Stimulated activated CD4-positive, alpha-beta T cell treated with anti-CD3 and anti-CD28 coated beads, Interleukin-2, amount 100 ng/mL, for 4 hours (primary cell): ENCODE results near the gene CREB3.
A peak's percentile ranks its signal among the peaks of the same experiment; 100 is the strongest.

Experiments
- DNase-seq: peaks from one replicate; pipeline ENCODE4 v3.0.0-alpha.2; 2020; ENCODE audit warnings: low read depth

CREB3 gene

DNA sequence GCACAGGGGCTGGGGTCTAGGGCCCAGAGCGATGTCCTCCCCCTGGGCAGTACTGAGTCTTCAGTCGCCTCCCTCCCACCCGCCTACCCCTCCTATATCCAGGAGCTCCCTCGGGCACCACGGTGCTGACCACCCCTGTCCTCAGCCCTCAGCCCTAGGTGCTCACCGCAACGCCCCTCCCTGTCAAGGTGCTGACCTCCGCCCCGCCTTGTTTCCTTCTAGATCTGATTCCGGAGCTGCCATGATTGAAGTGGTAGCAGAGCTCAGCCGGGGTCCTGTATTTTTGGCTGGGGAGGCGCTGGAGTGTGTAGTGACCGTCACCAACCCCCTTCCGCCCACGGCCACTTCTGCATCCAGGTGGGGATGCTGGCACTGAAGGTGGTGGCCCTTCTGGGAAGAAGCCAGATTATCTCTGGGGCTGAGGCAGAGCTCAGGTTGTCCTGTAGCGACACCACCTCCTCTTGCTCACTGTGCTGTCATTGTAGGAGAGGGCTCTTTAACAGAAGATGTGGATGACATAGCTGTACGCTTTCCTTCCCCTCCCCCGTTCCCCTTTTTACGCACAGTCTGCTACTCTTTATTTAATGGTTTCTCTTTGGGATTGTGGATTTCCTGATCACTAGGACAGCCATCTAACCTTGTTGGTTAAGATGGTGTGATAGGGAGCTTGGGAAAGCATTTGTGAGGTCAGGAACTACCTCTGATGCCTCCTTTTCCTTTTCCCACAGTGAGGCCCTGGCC is 17.2 kb downstream of the CREB3 start:
- no peak for DNase-seq

DNA sequence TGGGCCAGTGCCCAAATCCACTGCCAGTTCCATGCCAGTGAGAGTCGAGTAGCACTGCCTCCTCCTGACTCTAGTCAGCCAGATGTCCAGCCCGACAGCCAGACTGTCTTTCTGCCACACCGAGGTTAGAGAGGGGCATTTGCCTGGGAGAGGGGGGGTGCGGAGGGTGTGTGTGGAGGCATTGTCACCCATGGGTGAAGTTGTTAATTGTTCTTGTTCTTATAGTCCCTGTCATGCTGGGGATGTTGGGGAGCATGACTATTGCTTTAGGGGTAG is 17.7 kb downstream of the CREB3 start:
- no peak for DNase-seq

DNA sequence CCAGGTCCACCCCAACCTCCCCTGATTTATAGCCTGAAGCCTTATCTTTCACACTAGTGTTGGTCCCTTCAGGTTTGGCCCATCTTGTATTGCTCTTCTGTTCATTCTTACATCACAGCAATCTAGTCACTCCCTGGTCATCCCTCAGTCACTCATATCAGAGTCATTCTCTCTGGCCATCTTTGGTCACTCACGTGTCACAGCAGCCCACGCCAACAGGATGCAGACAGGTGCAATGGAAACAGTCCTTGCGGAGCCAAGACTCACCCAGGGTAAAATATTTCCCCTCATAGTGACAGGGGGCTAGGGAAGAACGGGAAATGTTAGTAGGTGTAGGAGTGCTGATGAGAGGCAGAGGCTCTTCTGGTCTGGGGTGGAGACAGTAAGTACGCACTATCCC is 21.0 kb downstream of the CREB3 start:
- no peak for DNase-seq

DNA sequence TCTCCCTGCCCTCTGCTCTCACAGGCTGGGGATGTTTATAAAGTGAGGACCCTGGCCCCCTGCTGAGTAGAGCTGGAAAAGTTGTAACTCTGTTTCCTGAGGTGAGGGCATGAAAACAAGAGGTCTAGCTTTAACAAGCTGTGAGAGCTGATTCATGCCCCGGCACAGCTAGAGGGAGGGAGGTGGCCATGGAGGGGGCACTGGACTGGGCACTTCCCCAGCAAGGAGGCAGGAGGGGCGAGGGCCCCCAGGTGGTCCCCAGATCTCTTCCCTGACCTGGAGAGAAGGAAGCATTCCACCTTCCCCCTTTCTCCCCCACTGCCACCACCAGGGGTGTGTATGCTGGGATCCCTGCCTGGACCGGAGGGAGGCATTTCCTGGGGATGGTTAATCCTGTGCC is 21.8 kb downstream of the CREB3 start, which contains the start of gene MSMP:
MSMP (minus strand) TSS at position 13 of the 400 bp plus-strand sequence. CDS start 147 bp downstream, outside the sequence.
- DNase-seq, result no peak

DNA sequence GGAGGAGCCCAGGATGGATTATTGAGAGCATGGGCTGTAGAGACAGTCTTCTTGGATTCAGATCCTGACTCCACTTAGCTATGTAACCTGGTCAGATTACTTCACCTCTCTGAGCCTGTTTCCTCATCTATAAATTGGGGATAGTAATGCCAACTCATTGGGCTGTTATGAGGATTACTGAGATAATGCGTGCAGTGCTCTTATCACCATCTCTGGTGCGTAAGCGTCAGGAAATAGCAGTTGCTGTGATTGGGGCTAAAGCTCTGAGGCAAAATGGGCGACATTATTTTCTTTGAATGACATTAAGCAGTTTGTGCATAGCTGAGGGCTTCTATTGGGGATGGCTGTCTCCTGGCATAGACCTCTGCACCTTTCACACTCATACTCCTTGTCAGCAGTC is 22.6 kb downstream of the CREB3 start:
- DNase-seq, result no peak

DNA sequence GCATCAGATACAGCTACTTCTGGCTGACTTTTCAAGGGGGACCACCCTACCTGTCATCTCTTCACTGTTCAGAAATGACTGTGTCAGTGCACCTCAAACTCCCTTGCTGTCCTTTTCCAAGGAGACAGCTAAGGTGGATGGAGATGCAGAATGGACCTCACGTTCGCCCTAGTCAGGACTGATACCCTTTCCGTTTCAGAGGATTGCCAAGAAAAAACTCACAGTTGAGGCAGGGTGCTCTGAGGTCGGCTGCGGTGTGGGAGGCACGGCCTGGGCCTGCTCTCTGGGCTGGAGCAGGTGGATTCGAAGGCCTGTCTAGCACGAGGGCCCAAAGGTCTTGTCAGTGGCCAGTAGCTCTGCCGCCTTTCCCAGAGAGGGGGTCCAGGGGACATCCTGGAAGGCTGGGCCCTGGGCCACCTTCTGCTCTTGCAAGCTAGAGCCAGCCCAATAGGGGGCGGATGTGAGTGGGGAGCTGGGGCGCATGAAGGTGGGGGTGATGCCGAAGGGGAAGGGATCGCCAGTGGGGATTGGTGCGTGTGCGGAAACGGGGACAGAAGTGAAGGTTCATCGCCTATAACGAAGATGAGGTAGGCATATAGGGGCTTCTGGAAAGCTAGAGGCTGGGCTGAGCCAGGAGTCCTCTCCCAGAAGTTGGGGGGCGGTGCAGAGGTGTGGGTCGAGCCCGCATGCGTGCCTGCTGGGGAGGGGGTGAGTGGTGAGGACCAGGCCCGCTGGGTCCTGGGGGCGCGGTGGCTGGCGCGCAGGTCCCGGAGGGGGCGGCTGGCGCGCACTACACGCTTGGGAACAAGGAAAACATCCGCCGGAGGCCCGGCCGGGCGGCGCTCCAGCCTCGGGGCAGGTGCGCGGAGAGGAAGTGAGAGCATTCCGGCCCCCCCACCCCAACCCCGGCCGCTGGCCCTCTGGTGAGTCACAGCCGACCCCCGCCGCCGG is 24.1 kb downstream of the CREB3 start:
- DNase-seq, result peak; percentile 67

DNA sequence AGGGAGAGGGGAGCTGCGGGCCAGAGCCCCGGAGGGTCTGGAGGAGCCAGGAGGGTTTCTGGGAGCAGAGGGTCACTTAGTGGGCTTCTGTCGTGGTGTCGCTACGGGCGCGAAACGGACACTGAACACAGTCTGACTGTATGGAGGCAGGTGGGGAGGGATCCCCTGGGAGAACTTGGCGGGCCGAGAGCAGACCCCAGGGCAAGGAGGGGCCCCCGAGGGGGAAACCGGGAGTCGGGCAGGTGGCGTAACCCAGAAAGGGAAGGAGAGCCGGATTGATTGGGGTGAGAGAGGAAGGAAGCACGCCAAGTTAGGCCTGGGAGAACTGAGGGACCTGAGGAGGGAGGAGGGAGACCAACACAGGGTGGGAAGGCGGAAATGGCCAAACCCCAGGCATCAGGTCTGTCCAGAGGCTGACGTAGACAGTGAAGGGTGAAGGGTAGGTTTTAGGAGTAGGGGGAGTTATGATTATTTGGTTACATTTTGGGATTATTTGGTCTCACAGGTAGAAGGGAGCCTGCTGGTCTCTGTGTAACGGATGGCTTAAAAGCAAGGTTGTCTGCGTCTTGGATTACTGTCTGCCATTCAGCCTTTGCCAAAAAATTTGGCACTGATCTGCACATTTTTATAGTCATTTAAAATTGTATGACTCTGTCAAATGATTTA is 24.9 kb downstream of the CREB3 start:
- no peak for DNase-seq

DNA sequence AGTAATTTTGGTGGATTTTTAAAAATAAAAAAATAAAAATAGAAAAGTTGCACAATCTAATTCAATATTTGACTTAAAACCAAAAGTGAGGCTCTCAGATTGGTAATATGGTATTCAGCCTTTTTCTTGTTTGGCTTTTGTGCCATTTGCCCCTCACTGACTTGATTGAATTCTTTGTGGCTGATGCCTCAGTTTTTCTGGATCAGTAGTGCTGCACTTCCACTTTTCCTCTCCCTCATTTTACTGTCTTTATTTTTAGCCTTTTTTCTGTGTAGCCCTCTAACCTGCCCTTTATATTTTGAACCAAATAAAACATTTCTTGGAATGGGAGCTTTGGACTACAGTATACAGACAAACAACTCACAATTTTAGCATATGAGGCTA is 25.4 kb downstream of the CREB3 start:
- DNase-seq, result no peak

DNA sequence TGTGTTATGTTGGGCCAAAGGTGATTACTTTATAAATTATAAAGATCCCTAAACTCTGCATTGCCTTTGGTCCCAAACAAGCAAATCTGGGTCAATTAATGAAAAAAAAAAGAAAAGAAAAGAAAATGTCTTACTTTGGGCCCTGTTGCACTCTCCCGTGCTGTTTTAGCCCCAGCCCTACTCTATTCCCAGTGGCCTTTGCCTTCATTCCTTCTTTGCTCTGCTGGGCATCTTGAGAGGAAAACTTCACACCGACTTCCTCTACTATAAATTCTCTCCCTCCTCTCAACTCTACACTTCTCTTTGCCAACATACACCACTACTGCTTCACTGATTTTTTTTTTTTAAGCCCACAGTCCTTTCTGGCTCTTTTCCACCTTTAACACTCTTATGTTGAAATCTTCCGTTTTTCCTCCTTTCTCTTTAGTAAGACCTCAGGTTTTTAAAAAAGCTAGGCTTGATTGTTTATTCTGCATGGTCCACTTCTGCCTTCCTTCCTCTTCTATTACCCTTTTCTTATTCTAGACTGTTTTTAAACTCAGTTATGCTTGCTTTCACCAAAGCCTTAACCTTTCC is 26.1 kb downstream of the CREB3 start:
- no peak for DNase-seq

DNA sequence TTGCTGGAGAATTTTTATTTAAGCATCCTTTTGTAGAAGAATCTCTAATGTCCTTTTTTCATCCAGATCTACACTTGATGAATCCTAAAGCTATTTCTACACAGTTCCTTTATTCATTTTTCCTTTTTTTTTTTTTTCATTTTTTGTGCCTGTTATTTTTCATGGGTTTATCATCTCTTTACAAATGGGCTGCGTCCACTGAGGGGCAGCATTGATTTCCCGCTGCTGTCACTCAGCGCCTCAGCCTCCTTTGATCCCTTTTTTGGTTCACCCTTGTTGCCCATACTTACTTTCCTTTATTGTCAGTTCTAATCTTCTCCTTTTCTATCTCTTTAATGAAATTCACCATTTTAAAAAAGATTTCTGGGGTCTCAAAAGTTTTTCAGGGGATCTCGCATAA is 27.3 kb downstream of the CREB3 start:
- DNase-seq, result no peak

DNA sequence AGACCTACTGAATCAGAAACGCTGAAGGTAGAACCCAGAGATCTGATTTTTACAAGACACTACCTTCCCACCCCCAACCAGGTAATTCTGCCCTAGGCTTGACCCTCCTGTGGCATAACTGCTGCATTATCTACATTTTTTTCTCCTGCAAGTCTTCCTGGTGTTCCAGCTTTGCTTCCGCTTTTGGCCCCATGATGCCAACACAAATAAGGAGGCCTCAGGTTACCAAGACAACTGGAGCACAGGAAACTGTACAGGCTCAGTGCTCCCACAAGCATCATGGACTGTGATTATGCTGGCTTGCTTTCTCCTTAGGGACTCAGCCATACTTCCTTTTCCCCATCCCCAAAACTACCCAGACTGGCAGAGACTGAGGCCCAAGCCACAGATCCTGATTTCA is 28.2 kb downstream of the CREB3 start:
- DNase-seq, result no peak

DNA sequence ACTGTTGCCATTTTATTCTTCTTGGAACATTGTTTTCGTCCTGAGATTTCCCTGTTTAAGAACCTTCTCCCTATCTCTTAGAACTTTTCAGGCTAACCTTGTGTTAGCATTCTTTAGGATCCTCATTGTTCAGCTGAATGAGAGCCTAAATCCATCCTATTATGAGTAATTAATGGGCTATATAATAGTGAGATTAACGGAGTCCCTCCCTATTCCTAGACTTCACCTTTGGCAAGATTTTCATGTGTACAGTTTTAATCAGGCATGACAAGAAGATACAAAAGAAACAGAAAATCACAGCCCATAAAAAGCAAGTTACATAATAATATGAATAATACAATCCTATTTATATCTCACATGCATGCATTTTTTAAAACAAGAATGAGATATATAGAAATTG is 30.7 kb downstream of the CREB3 start:
- DNase-seq, result no peak

DNA sequence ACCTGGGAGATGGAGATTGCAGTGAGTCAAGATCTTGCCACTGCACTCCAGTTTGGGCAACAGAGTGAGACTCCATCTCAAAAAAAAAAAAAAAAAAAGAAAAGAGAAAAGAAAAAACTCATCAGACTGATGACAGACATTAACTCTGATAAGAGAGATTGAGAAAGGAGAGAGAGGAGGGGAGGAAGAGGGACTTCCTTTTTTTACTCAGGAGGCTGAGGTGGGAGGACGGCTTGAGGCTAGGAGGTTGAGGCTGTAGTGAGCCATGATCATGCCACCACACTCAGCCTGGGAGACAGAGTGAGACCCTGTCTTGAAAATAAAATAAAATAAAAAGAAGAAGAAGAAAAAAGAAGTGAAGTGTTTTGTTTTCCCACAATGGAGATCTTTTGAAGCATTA is 31.3 kb downstream of the CREB3 start:
- no peak for DNase-seq

DNA sequence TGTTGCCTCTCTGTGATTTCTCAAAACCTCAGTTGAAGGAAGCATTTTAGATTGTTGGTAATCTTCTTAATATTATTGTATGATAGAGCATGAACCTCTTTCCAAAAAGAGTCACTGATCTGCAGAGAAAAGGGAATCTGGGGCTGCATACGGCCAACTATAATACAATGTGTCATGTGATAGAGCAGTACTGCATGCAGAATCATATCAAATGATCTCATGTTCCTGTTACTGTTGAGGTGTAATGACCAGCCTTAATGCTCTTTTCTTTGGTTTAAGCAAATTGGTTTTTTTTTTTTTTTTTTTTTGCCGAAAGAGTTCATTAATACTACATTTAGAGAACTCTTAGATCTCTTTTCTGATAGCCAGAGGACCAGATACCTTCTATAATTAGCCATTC is 34.5 kb downstream of the CREB3 start:
- DNase-seq, result no peak

DNA sequence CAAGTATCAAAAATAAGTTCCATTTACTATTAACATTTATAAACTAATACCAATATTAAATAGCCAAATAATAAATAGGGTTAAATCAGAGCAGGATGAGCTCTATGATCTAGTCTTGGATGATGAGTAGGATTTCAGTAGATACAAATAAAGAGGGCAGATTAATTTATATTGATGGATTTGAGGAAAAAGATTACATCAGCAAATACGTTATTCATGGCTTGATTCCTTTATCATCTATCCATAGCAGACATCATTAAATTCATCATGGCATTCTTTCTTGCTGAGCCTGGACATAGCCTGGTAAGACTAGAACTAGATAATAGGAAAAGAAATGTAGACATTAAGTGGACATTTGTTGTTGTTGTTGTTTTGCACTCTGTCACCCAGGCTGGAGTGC is 35.0 kb downstream of the CREB3 start:
- no peak for DNase-seq

DNA sequence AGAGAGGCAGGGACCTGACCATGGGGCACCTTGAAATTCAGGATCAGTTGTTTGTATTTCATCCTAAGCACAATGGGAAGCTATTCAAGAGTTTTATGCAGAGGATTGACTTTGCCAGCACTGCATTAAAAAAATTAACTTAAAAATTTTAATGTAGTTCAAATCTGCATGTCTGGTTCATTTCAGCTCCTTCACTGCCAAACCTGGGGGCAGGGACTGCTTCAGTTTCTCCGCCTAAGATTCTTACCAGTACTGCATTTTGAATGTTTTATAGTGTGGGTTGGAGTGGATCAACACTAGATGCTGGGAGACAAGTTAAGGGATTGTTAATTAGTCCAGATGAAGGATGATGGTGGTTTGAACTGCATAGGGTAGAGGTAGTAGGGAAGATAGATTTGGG is 37.3 kb downstream of the CREB3 start:
- DNase-seq, result no peak

DNA sequence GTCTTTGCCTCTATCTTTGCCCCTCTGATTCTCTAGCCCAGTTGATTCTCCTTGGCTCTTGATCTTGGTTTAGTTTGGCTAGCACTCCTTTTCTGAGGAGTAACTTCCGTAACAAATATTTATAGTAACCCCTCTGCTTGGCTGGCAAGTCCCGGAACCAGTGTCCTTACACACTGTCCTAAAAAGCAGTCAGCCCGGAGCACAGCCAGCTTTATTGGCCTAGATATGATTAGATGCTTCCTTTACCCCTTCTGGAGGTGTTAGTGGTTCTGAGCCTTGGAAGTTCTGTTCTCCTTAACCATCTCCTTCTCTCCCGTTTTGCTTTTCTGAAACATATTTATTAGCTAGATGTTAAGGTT is 38.6 kb downstream of the CREB3 start:
- no peak for DNase-seq

DNA sequence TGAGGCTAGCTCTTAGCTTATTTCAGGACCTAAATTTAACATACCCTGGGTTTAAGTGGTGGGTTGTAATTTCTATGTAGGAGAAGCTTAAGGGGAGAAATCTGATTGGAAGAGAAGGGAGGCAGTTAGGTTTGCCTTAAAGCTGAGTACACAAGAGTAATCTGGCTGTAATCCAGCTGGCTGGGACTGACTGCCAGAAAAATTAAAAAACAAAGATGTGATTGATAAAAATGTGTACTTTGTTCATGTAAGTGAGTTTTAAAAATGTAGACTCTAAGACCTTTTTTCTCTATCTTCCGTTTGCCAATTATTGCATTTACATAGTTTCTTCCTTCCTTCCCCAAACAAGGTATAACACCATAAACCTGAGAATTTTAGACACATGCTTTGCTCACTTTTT is 39.1 kb downstream of the CREB3 start:
- no peak for DNase-seq

DNA sequence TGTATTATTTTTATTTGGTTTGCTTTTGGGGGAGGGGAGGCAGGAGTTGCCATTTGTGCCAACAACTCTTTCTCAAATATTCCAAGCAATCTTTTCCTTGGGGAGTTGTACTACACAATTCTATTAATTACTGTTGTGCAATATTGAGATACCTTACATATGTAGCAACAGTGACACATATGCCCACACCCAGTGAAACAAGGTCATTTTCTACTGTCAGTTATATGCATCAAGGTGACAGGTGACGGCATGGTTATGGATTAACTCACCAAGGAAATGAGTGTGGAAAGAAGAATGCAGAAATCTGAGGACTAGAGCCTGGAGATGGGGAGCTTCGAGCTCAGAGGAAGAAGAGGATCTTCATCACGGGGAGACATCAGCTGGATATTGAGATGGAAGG is 39.5 kb downstream of the CREB3 start:
- DNase-seq, result no peak

DNA sequence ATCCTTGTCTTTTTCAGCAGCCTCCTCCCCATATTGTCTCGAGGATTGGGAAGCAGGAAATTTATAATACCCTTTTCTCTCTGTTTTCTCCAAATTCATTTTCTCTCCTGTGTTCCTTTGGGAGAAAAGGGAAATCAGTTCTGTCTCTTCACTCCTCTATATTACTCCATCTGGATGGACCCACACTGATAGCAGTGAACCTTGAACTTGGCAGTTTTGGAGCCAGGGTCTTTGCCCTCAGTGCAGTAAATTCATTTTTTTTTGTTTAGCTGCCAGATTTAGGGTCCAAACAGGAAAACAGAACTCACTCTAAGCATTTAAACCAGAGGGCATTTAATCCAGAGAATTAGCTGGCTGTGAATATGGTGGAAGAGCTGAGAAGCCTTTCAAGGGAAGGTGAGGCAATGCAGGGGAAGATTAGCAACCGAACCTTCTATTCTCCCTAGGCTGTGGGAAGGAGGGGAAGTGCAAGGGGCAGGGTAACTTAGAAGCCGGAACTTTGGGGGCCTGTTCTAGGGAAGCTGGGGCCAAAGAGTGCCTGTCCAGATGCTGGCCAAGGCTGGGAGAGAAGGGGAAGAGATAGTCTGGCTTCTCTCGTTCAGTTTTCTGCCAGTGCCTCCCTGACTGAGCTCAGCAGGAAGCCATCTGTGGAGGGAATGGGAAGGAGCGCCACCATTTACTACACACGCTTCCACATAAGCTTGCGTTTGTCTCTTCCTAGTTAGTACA is 42.6 kb downstream of the CREB3 start:
- no peak for DNase-seq

DNA sequence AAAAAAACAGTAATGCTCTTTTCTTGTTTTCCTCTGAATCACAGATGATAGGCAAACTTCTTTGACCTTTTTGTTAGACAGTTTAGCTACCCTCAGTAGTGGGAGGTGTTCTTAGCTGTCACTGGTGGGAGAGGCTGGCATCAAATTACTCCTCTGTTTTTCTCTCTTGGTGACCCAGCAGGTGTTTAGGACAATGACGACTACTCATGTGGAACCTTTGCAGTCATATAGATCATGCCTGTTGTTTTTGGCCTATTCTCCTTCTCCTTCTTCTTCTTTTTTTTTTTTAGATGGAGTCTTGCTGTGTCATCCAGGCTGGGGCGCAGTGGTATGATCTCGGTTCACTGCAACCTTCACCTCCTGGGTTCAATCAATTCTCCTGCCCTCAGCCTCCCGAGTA is 43.6 kb downstream of the CREB3 start:
- DNase-seq, result no peak

DNA sequence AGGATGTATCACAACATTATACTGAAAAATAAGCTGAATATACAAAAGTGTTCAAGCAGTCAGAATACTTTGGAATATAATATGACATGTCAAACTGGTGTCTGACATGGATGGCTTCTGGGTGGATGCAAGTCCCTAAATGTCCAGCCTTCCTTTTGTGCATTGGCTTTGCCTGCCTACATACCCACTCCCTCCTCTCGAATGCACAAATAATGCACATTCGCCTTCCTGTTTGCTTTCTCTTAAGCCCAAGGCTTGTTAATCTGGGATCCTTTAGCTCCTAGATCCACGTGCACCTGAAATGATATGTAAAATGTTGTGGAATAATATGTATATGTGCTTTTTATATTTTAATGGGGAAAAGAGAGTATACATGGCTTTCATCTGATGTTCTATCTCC is 46.0 kb downstream of the CREB3 start:
- DNase-seq, result no peak
